ENCODE data around the gene TH.

DNA sequence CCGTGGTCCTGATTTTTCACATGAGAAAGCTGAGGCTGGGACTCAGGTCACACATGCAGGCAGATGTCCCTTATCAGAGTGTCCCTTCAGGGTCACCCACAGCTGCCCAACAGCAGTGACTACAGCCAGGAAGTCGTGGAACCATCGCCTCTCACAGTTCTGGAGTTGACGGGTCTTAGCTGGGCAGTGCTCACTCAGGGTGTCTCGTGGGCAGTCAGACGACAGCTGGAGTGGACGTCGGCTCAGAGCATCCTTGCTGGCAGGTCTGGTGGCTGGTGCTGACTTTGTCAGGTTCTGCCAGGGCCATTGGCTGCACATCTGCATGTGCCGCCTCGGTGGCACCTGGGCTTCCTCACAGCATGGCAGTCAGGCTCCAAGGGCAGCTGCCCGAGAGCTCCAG lies 35.6 kb upstream of the TH start:
- TF ChIP-seq, protein P1, sequence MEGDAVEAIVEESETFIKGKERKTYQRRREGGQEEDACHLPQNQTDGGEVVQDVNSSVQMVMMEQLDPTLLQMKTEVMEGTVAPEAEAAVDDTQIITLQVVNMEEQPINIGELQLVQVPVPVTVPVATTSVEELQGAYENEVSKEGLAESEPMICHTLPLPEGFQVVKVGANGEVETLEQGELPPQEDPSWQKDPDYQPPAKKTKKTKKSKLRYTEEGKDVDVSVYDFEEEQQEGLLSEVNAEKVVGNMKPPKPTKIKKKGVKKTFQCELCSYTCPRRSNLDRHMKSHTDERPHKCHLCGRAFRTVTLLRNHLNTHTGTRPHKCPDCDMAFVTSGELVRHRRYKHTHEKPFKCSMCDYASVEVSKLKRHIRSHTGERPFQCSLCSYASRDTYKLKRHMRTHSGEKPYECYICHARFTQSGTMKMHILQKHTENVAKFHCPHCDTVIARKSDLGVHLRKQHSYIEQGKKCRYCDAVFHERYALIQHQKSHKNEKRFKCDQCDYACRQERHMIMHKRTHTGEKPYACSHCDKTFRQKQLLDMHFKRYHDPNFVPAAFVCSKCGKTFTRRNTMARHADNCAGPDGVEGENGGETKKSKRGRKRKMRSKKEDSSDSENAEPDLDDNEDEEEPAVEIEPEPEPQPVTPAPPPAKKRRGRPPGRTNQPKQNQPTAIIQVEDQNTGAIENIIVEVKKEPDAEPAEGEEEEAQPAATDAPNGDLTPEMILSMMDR (IDR thresholded peaks at IDR 0.05; ENCODE audit: low read depth, low read length): no peak
- TF ChIP-seq POLR2A (IDR thresholded peaks at IDR 0.05; ENCODE audit: extremely low read depth, insufficient read length): no peak
- TF ChIP-seq MYC (IDR thresholded peaks at IDR 0.05; ENCODE audit: low read depth, low read length): no peak
- TF ChIP-seq, protein P2, sequence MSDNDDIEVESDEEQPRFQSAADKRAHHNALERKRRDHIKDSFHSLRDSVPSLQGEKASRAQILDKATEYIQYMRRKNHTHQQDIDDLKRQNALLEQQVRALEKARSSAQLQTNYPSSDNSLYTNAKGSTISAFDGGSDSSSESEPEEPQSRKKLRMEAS (IDR thresholded peaks at IDR 0.05; ENCODE audit: low read depth, low read length): no peak

Measured in NB4 (cell line).